GM06990 (cell line): Measurements from ENCODE around the gene RNU1-4.
"Not testable (repeated sequence)": the region's sequence is repeated elsewhere in the genome, so short reads cannot be mapped to it uniquely, and the experiment has no call there.

Experiments
- DNase-seq: peaks from one replicate; pipeline ENCODE4 v3.0.0-alpha.2; 2011; ENCODE audit not compliant: insufficient read length; ENCODE audit errors: extremely low read depth
- H3K27me3 ChIP-seq: replicated peaks from 2 replicates; pipeline ENCODE4 v1.6.0; 2011; ENCODE audit warnings: low read length; ENCODE audit not compliant: control insufficient read depth, insufficient read depth
- H3K36me3 ChIP-seq: 2 replicates; pipeline ENCODE4 v1.5.1; 2011; ENCODE audit warnings: low read length; ENCODE audit not compliant: control insufficient read depth, insufficient read depth
- H3K4me3 ChIP-seq: replicated peaks from 2 replicates; pipeline ENCODE4 v1.5.1; 2011; ENCODE audit warnings: low read depth, mild to moderate bottlenecking, control low read depth, low read length

The RNU1-4 gene

DNA sequence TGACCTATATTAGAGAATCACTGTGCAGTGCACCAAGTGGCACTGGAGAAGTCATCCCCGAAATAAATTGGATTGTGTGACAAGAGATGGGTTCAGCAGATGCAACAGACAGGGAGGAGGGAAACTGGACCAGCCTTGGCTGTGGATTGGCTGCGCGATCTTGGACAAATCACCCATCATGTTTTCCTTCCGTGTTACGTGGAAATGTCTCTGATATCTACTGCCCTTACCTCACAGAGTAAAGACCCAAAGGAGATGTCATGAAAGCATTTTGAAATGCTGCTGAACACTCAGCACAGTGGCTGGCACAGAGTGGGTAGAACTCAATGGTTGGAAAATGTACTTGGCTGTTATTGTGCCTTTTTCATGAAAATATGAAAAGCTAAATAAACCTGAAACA is 39.2 kb downstream of the RNU1-4 start:
- not testable (repeated sequence) for DNase-seq, H3K36me3 ChIP-seq, H3K4me3 ChIP-seq, H3K27me3 ChIP-seq

DNA sequence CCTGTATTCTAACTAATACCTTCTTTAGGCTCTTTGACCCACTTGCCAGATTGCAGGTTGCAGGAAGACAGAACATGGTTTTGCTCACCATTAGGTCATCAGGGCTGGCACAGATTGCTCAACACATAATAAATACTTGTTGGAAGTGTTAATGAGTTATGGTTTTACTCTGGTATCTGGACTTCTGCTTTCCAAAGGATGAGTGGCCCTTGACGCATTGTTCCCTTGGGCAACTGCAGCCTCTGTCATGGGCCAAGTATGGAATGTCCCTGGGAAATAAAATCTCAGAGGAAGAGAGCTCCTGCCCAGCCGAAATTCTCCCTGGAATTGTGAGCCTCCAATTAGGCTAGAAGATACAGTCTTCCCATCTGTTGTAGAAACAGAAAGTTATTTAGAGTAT is 40.7 kb downstream of the RNU1-4 start:
- DNase-seq, H3K36me3 ChIP-seq, H3K27me3 ChIP-seq, H3K4me3 ChIP-seq: not testable (repeated sequence)

DNA sequence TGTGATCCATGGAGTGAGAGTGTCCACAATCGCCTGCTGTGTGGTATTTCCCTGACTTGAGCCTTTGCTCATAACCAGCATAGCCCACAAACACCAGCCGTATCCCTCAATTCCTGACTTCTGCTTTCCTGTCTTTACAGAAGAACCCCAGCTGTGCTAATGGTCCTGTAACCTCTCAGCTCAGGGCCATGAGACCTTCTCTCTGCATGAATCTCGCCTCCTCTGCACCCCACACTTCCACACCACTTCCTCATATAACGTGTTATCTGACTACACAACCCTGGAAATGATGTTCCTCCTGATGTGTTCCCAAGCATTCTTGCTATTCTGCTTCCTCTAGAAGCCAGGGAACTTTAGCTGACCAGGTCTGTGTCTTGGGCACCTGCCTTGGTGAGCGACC is 41.3 kb downstream of the RNU1-4 start:
- not testable (repeated sequence) for H3K27me3 ChIP-seq, H3K36me3 ChIP-seq, H3K4me3 ChIP-seq, DNase-seq

DNA sequence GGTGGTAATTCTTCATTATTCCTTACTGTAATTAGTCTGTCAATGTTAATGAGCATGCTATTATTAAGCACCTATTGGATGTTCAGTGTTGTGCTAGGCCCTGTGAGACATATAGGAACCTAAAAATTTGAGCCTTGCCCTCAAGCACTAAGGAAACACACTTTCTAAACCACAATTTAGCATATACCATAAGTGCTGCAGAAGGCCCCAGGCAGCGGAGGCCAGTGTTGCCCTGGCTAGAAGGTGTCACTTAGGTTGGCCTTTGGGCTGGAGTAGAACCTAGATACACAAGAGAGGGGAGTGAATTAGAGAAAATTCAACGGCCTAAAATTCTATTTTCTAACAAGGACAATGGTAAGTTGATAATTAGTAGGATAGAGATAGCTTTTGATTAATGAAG is 44.6 kb downstream of the RNU1-4 start:
- not testable (repeated sequence) for H3K36me3 ChIP-seq, H3K27me3 ChIP-seq, DNase-seq, H3K4me3 ChIP-seq

DNA sequence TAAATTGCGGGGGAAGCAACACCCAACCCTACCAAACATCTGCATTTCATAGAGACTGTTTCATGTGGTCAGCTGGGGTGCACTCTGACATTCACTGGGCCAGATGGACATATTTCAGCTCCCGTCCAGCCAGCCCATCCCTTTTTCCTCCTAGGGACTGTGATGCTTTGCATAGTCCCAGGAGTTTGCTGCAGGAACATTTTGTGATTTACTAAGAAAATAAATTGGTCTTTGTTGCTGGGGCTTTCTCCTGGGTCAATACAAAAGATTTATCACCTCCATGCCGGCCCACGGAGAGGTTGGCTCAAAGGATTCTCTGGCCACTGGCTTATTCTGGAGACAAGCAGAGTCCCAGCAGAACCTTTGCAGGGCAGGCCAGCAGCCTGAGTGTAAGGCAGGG is 46.0 kb downstream of the RNU1-4 start:
- not testable (repeated sequence) for H3K36me3 ChIP-seq, H3K4me3 ChIP-seq, DNase-seq, H3K27me3 ChIP-seq

DNA sequence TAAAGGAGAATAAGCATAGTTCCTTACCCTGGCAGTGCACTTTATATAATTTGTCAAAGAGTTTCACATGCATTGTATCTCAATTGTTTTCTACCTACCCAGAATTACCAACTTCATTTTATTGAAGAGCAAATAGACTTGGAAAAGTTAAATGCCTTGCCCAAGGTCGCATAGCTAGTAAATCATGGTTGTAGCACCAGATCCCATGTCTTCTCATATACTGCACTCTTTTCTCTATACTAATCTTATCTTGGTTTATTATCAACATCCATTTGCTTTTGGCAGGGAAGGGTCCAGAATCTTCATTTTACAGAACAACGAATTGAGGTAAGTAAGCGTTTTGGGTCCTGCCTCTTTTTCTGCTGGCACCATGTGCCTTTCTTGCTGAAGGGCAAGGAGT is 46.9 kb downstream of the RNU1-4 start:
- not testable (repeated sequence) for H3K27me3 ChIP-seq, DNase-seq, H3K36me3 ChIP-seq, H3K4me3 ChIP-seq

DNA sequence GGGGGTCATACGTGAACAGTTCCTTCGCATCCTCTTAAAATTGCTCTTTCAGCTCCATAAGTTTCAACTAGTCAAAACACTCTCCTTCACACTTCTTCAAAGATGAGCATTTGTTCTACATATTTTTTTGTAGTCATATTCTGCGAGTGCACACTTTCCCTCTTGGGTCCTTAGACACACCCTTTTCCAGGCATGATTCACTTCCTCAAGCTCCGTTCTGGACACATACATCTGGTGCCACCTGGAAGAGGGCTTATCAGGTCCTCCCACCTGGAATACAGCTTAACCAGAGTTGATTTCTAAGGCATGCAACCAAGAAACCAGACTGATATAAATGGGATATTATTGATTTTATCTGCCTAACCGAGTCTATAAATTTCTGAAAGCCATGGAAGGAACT is 47.4 kb downstream of the RNU1-4 start:
- not testable (repeated sequence) for DNase-seq, H3K36me3 ChIP-seq, H3K4me3 ChIP-seq, H3K27me3 ChIP-seq
